Neural progenitor cell (in vitro differentiated cells): ENCODE measurements around the gene PLCB3. TPM values are rescaled to one million over a fixed set of nuclear protein-coding genes. Genes with fewer than 3 reads are reported as not detected.

Experiments
- DNase-seq: peaks from one replicate; pipeline ENCODE4 v3.0.0-alpha.2; 2016; ENCODE audit warnings: low spot score
- H2AFZ ChIP-seq: fragments of 200-600 bp; sonication (generic); replicated peaks from 2 replicates; pipeline ENCODE4 v1.6.1; 2016; ENCODE audit warnings: antibody characterized with exemption
- H3F3A ChIP-seq: fragments of 200-600 bp; sonication (generic); 2 replicates; pipeline ENCODE4 v1.6.1; 2016; ENCODE audit warnings: antibody characterized with exemption, low read depth
- H3K27ac ChIP-seq: fragments of 200-600 bp; sonication (generic); 2 replicates; pipeline ENCODE4 v1.5.1; 2016; ENCODE audit warnings: mild to moderate bottlenecking
- H3K27me3 ChIP-seq: fragments of 200-600 bp; sonication (generic); 2 replicates; pipeline ENCODE4 v1.6.1; 2016; ENCODE audit warnings: mild to moderate bottlenecking, moderate library complexity
- H3K36me3 ChIP-seq: fragments of 200-600 bp; sonication (generic); 2 replicates; pipeline ENCODE4 v1.5.1; 2016
- H3K4me1 ChIP-seq: fragments of 200-600 bp; sonication (generic); 2 replicates; pipeline ENCODE4 v1.6.1; 2016; ENCODE audit warnings: mixed run types
- H3K4me2 ChIP-seq: fragments of 200-600 bp; sonication (generic); 2 replicates; pipeline ENCODE4 v1.6.1; 2016
- H3K4me3 ChIP-seq: fragments of 200-600 bp; sonication (generic); 2 replicates; pipeline ENCODE4 v1.5.1; 2016
- H3K79me2 ChIP-seq: fragments of 200-600 bp; sonication (generic); 2 replicates; pipeline ENCODE4 v1.6.1; 2016; ENCODE audit warnings: low read depth
- H3K9ac ChIP-seq: fragments of 200-600 bp; sonication (generic); 2 replicates; pipeline ENCODE4 v1.6.1; 2016
- H3K9me3 ChIP-seq: fragments of 200-600 bp; sonication (generic); 2 replicates; pipeline ENCODE4 v1.5.1; 2016; ENCODE audit warnings: low read depth
- H4K20me1 ChIP-seq: fragments of 200-600 bp; sonication (generic); 2 replicates; pipeline ENCODE4 v1.6.1; 2016; ENCODE audit warnings: low read depth
- H3K27ac Mint-ChIP-seq: 3 replicates; pipeline ENCODE4 v1.8.0; 2021; ENCODE audit warnings: mixed read lengths
- H3K27me3 Mint-ChIP-seq: 2 replicates; pipeline ENCODE4 v1.8.0; 2022; ENCODE audit warnings: low read depth, mild to moderate bottlenecking, inconsistent platforms, moderate library complexity, mixed read lengths; ENCODE audit not compliant: insufficient read depth
- H3K36me3 Mint-ChIP-seq: 3 replicates; pipeline ENCODE4 v1.8.0; 2021; ENCODE audit warnings: mixed read lengths
- H3K4me1 Mint-ChIP-seq: 3 replicates; pipeline ENCODE4 v1.8.0; 2021; ENCODE audit warnings: mixed read lengths
- H3K4me3 Mint-ChIP-seq: 3 replicates; pipeline ENCODE4 v1.8.0; 2021; ENCODE audit warnings: mild to moderate bottlenecking, moderate library complexity, mixed read lengths
- H3K9me3 Mint-ChIP-seq: 3 replicates; pipeline ENCODE4 v1.8.0; 2020; ENCODE audit warnings: mixed read lengths
- CTCF ChIP-seq: fragments of 200-600 bp; sonication (generic); IDR thresholded peaks from 2 replicates; pipeline ENCODE4 v1.5.1; 2017; ENCODE audit warnings: antibody characterized with exemption, mild to moderate bottlenecking
- EZH2 ChIP-seq: fragments of 200-600 bp; sonication (generic); IDR thresholded peaks from 2 replicates; pipeline ENCODE4 v1.6.1; 2017; ENCODE audit warnings: antibody characterized with exemption, mild to moderate bottlenecking, moderate library complexity
- EZH2phosphoT487 ChIP-seq: fragments of 200-600 bp; sonication (generic); IDR thresholded peaks from 2 replicates; pipeline ENCODE4 v1.6.1; 2017; ENCODE audit warnings: antibody characterized with exemption
- total RNA-seq: library from RNA; depleted of rRNA; stranded (reverse); fragments of >200 nt; gene quantifications from 2 replicates; pipeline ENCODE4 v1.2.3, GENCODE V29; 2015; ENCODE audit warnings: low replicate concordance

PLCB3 gene
- total RNA-seq, 1 donor from 2014 or later: 15.6 TPM

- no peaks in the 10 kb centered on the region for H3K36me3 ChIP-seq
- H3K4me3 ChIP-seq: no peak overlapping the region
- DNase-seq: no peak
- H3F3A ChIP-seq: peaks cover 22% of the 10 kb centered on the region
- H2AFZ ChIP-seq: no peak overlapping the region
- Mint-ChIP-seq H3K36me3 (no peaks in the 10 kb centered on the region), H3K4me3 (no peak overlapping the region), H3K27me3 (peaks cover 84% of the 10 kb centered on the region), H3K9me3 (no peaks in the 10 kb centered on the region), H3K27ac (no peak overlapping the region), H3K4me1 (peaks cover 19% of the 10 kb centered on the region)
- H4K20me1 ChIP-seq: peaks cover 33% of the 10 kb centered on the region
- H3K9ac ChIP-seq: no peak overlapping the region
- peaks cover 11% of the 10 kb centered on the region for H3K4me1 ChIP-seq
- TF ChIP-seq EZH2phosphoT487 (no peak), CTCF (no peak), EZH2 (no peak)
- no peak overlapping the region for H3K27ac ChIP-seq
- peaks cover 100% of the 10 kb centered on the region for H3K27me3 ChIP-seq
- H3K79me2 ChIP-seq: no peaks in the 10 kb centered on the region
- no peak overlapping the region for H3K4me2 ChIP-seq
- H3K9me3 ChIP-seq: no peaks in the 10 kb centered on the region
These were observed 46.5 kb downstream of the PLCB3 start for GRCh38 chr11:64297699-64298358.

GRCh38 chr11:64298966-64299846 lies 47.9 kb downstream of the PLCB3 start:
- Mint-ChIP-seq H3K27me3 (peaks cover 79% of the 10 kb centered on the region), H3K36me3 (no peaks in the 10 kb centered on the region), H3K27ac (no peak overlapping the region), H3K4me3 (peak overlapping the region; percentile 77), H3K9me3 (no peaks in the 10 kb centered on the region), H3K4me1 (peaks cover 18% of the 10 kb centered on the region)
- Histone ChIP-seq H3K4me2 (peak overlapping the region; percentile 78), H3K4me1 (peaks cover 11% of the 10 kb centered on the region), H3F3A (peaks cover 29% of the 10 kb centered on the region), H3K79me2 (no peaks in the 10 kb centered on the region), H3K27ac (no peak overlapping the region), H3K36me3 (no peaks in the 10 kb centered on the region), H3K9ac (no peak overlapping the region), H3K9me3 (no peaks in the 10 kb centered on the region), H3K27me3 (peaks cover 100% of the 10 kb centered on the region), H4K20me1 (peaks cover 33% of the 10 kb centered on the region), H3K4me3 (peak overlapping the region; percentile 40), H2AFZ (no peak overlapping the region)
- TF ChIP-seq CTCF (no peak), EZH2 (peak; percentile 92), EZH2phosphoT487 (peak; percentile 93)
- DNase-seq: peak; percentile 57

- H3K36me3 ChIP-seq: no peaks in the 10 kb centered on the region
- Mint-ChIP-seq H3K4me3 (peak within 1 kb of the TSS; percentile 81), H3K27me3 (peaks cover 73% of the 10 kb centered on the region), H3K9me3 (no peaks in the 10 kb centered on the region), H3K27ac (no peak within 1 kb of the TSS), H3K4me1 (peaks cover 20% of the 10 kb centered on the region), H3K36me3 (no peaks in the 10 kb centered on the region)
- TF ChIP-seq CTCF (peak; percentile 26), EZH2 (peak; percentile 51), EZH2phosphoT487 (peak; percentile 81)
- H3K79me2 ChIP-seq: no peaks in the 10 kb centered on the region
- H2AFZ ChIP-seq: no peak within 1 kb of the TSS
- no peaks in the 10 kb centered on the region for H3K9me3 ChIP-seq
- H3K27ac ChIP-seq: no peak within 1 kb of the TSS
- DNase-seq: no peak
- peaks cover 92% of the 10 kb centered on the region for H3K27me3 ChIP-seq
- no peak within 1 kb of the TSS for H3K9ac ChIP-seq
- H3K4me3 ChIP-seq: peak within 1 kb of the TSS; percentile 40
- peaks cover 36% of the 10 kb centered on the region for H3F3A ChIP-seq
- peaks cover 13% of the 10 kb centered on the region for H3K4me1 ChIP-seq
- H4K20me1 ChIP-seq: peaks cover 39% of the 10 kb centered on the region
- H3K4me2 ChIP-seq: peak within 1 kb of the TSS; percentile 78
These were observed 48.7 kb downstream of the PLCB3 start, which contains the start of gene CATSPERZ for GRCh38 chr11:64299847-64300648. Gene CATSPERZ, plus strand, starts transcription at chr11:64300358. Its CDS starts 53 bp downstream, at chr11:64300411.
